Measurements from ENCODE around the gene CNPPD1. TPM values are rescaled to one million over a fixed set of nuclear protein-coding genes. Genes with fewer than 3 reads are reported as not detected.

Gene CNPPD1
- total and polyA plus RNA-seq, 11 donors, result 37.3 to 118 (median 57.2) TPM

- intact Hi-C loops (cut with DNase I), result no loop called here
These were observed 36.3 kb upstream of the CNPPD1 start for GRCh38 chr2:219213026-219213415.

DNA sequence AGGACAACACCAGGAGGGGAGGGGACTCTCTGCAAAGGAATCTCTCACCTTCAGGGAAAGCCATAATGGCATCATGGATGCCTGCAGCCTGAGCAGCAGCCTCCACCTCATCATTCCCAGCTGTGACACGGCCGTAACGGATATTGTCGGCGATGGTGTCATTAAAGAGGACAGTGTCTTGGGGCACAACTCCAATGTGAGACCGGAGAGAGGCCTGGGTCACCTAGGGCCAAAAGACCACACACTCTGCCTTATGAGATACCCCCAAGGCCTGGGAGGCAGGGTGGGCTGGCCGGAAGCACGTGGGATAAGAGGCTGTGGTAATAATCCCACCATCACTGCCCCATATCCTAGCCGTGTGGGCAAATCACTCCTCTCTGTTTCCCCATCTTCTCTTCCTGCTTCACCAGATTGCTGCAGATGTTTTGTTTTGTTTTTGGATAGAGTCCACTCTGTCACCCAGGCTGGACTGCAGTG lies 34.2 kb upstream of the CNPPD1 start:
- TF ChIP-seq POLR2A (IDR thresholded peaks at IDR 0.05), result no peak
- TF ChIP-seq CTCF (IDR thresholded peaks at IDR 0.05), result no peak
- no peak overlapping the region for H3K4me3 ChIP-seq
- ATAC-seq, result no peak
- H3K27me3 ChIP-seq, result no peaks in the 10 kb centered on the region
- no peaks in the 10 kb centered on the region for H3K9me3 ChIP-seq
- peaks cover 0 to 23% (median 16%) of the 10 kb centered on the region in 12 donors for H3K4me1 ChIP-seq
- H3K27ac ChIP-seq, result peak overlapping the region in 1 of 12 donors; percentile 2
- DNase-seq, result peak in 1 of 5 donors; percentile 2
- 91 to 96% (median 91%) methylated on average over 8 to 9 of the region's 9 CpGs for WGBS, 4 donors
- intact Hi-C loops (cut with DNase I), result no loop called here
- H3K36me3 ChIP-seq, result peaks cover 0 to 77% (median 65%) of the 10 kb centered on the region in 9 donors

More at GRCh38 chr2:219213026-219213415, 36.3 kb upstream of the CNPPD1 start:
- TF ChIP-seq CTCF (IDR thresholded peaks at IDR 0.05), result no peak
- TF ChIP-seq POLR2A (IDR thresholded peaks at IDR 0.05), result no peak
- peaks cover 0 to 28% (median 16%) of the 10 kb centered on the region in 12 donors for H3K4me1 ChIP-seq
- no peak overlapping the region for H3K27ac ChIP-seq
- DNase-seq (no peak), ATAC-seq (no peak)
- WGBS, 4 donors, result 75 to 84% (median 82%) methylated on average over 8 of the region's 8 CpGs
- peaks cover 0 to 78% (median 64%) of the 10 kb centered on the region in 9 donors for H3K36me3 ChIP-seq
- no peaks in the 10 kb centered on the region for H3K9me3 ChIP-seq
- H3K27me3 ChIP-seq, result no peaks in the 10 kb centered on the region
- no peak overlapping the region for H3K4me3 ChIP-seq

- no peak overlapping the region for H3K27ac ChIP-seq
- WGBS, 4 donors, result 91 to 95% (median 94%) methylated on average over 24 of the region's 24 CpGs
- H3K4me3 ChIP-seq, result no peak overlapping the region
- peaks cover 0 to 71% (median 62%) of the 10 kb centered on the region in 9 donors for H3K36me3 ChIP-seq
- no peaks in the 10 kb centered on the region for H3K27me3 ChIP-seq
- TF ChIP-seq POLR2A (IDR thresholded peaks at IDR 0.05) (no peak), CTCF (IDR thresholded peaks at IDR 0.05) (no peak)
- intact Hi-C loops (cut with DNase I), result no loop called here
- peak in 1 of 5 donors; percentile 3 for DNase-seq
- peaks cover 0 to 25% (median 17%) of the 10 kb centered on the region in 12 donors for H3K4me1 ChIP-seq
- no peak for ATAC-seq
- H3K9me3 ChIP-seq, result no peaks in the 10 kb centered on the region
These were observed 33.6 kb upstream of the CNPPD1 start for GRCh38 chr2:219210196-219210885.

Measured in heart left ventricle (tissue), 16 donors.